Suppressor macrophage treated with lipopolysaccharide for 4 hours (primary cell): Measurements from ENCODE around the gene MTX2.

ENCODE experiments used
- DNase-seq: peaks from one replicate; pipeline ENCODE4 v3.0.0-alpha.2; 2020

The MTX2 gene

DNA sequence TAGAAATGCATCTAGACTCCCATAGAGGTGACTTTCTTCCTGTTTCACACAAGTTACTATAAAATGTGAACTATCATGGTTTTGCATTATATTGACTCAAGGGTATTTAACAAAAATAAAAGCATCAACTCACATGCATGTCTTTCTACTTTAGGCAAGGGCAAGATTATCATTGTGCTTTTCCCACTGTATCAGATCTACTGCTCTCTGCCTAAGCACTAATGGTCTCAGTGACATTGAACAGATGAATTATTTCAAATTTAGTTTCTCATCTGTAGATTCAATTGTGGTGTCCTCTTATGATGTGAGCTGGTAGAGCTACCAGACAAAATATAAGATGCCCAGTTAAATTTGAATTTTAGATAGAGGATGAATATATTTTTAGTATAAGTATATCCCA, 113.9 kb downstream of the MTX2 start:
- no peak for DNase-seq

DNA sequence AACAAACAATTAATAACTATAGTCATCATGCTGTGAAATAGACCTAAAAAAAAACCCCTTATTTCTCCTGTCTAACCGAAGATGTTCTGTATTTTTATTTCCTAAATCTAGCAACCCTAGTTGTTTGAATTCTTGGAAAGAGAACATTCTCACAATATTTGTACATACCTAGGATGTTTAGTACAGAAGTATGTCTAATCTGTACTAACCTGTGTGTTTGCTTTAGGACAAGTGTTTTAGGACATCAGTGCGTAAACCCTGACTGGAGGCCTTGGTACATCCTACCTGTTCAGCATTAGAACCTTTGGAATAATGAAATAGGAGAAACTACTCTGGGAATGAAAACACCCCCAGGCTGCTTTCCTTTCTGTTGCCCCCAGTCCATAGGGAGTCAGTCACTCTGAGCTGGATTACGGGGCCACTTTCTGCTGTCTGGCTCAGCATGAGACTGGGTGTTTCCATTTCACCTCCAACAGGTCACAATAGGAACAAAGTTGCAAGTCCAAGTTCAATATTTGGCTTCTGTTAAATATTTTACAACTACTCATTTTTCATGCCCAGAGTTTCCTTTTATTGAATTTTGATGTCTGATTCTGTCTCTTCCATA, 114.7 kb downstream of the MTX2 start:
- DNase-seq = no peak

DNA sequence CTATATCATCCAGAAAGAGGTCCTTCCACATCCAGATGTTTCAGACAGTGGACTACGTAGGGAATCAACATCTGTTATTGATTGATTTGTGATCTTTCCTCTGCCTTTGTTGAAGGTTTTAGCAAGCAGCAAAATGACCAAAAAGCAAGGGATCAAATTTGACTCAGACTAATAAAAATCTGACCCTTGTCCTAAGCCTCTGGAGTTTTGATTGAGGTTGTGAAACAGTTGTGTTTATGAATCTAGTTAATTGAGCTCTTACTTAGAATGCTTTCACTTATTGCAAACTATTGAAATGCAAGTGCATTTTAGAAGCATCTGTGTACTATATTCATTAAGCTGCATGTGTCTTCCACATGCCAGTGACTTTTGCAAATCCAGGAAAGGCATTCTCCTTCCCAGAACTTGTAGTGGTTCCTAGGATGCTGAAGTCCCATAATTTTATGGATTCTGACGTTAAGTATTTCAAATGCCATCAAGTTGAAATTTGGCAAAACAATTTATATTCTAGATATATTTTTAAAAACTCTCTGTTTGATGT, 116.0 kb downstream of the MTX2 start:
- no peak for DNase-seq

DNA sequence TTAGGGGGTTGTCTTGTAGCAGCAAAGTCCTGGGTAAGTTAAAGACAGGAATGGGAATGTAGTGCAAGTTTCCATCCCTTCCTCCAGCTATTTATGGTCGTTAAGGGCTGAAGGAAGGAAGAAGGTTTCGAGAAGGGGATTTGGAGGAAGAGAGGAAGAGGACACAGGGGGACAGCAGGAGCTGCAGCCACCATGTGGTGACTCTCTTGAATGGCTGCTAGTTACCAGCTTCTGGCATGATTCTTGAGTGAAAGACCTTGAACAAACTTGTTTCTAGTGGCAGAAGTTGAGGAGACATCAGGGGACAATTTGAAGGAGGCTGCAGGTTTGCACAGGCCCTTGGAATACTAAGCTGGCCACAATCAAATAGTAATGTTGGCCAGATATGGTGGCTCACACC, 116.6 kb downstream of the MTX2 start:
- DNase-seq = no peak
